Thoracic aorta (tissue), 2 donors: ENCODE measurements around the gene MSTO1. TPM values are rescaled to one million over a fixed set of nuclear protein-coding genes. Genes with fewer than 3 reads are reported as not detected.
"Not testable (repeated sequence)": the region's sequence is repeated elsewhere in the genome, so short reads cannot be mapped to it uniquely, and the experiment has no call there.

ENCODE experiments used
- ATAC-seq: fragments of 150-250 bp; one replicate; pipeline ENCODE4 v1.8.0; 2017; ENCODE audit warnings: low read depth; ENCODE audit not compliant: insufficient number of reproducible peaks, low FRiP score
- DNase-seq: peaks from one replicate; pipeline ENCODE4 v3.0.0-alpha.2; 2020; ENCODE audit warnings: low spot score
- H3K27ac ChIP-seq, 2 donors: fragments of 200-600 bp; sonication (generic); 1 replicate in 1 of 2; 2 replicates in 1 of 2; pipeline ENCODE4 v1.5.1; 2016; ENCODE audit warnings: mild to moderate bottlenecking in 2 of 2, moderate library complexity in 2 of 2
- H3K27me3 ChIP-seq: fragments of 200-600 bp; sonication (generic); replicated peaks from 2 replicates; pipeline ENCODE4 v1.6.0; 2016; ENCODE audit warnings: mild to moderate bottlenecking; ENCODE audit not compliant: insufficient read depth
- H3K36me3 ChIP-seq: fragments of 200-600 bp; sonication (generic); one replicate; pipeline ENCODE4 v1.5.1; 2016
- H3K4me1 ChIP-seq, 2 donors: fragments of 200-600 bp; sonication (generic); 1 replicate in 1 of 2; 2 replicates in 1 of 2; pipeline versions ENCODE4 v1.5.1 to v1.6.0; 2016; ENCODE audit warnings: low read depth in 2 of 2, mild to moderate bottlenecking in 1 of 2; ENCODE audit not compliant: control insufficient read depth in 1 of 2
- H3K4me3 ChIP-seq: fragments of 200-600 bp; sonication (generic); 2 replicates; pipeline ENCODE4 v1.5.1; 2016; ENCODE audit warnings: mild to moderate bottlenecking
- H3K9me3 ChIP-seq: fragments of 200-600 bp; sonication (generic); 2 replicates; pipeline ENCODE4 v1.5.1; 2016
- CTCF ChIP-seq: fragments of 200-600 bp; sonication (generic); IDR thresholded peaks from one replicate; pipeline ENCODE4 v1.5.1; 2019; ENCODE audit warnings: antibody characterized with exemption
- total RNA-seq, 2 donors: library from RNA; depleted of rRNA; stranded (reverse); fragments of >200 nt; gene quantifications; one replicate each; pipeline versions ENCODE4 v1.1.0 to v1.2.3, GENCODE V29; 2016

MSTO1 gene
- total RNA-seq, 2 donors from 2014 or later: 15.0 to 25.7 TPM

- H3K27ac ChIP-seq: no peak overlapping the region
- H3K9me3 ChIP-seq: no peaks in the 10 kb centered on the region
- H3K27me3 ChIP-seq: no peaks in the 10 kb centered on the region
- no peak for DNase-seq
- no peaks in the 10 kb centered on the region for H3K4me1 ChIP-seq
- no peak for TF ChIP-seq CTCF
- no peaks in the 10 kb centered on the region for H3K36me3 ChIP-seq
- H3K4me3 ChIP-seq: no peak overlapping the region
- no peak for ATAC-seq
These were observed 12.2 kb downstream of the MSTO1 start for GRCh38 chr1:155622191-155622590.

GRCh38 chr1:155623357-155623756, 13.3 kb downstream of the MSTO1 start:
- no peak overlapping the region for H3K4me3 ChIP-seq
- ATAC-seq (no peak), DNase-seq (no peak)
- no peaks in the 10 kb centered on the region for H3K4me1 ChIP-seq
- no peaks in the 10 kb centered on the region for H3K27me3 ChIP-seq
- no peaks in the 10 kb centered on the region for H3K36me3 ChIP-seq
- no peaks in the 10 kb centered on the region for H3K9me3 ChIP-seq
- no peak for TF ChIP-seq CTCF
- H3K27ac ChIP-seq: no peak overlapping the region

GRCh38 chr1:155626428-155626827, 16.4 kb downstream of the MSTO1 start:
- not testable (repeated sequence) for ATAC-seq, H3K4me3 ChIP-seq, H3K27ac ChIP-seq, H3K36me3 ChIP-seq, H3K9me3 ChIP-seq, H3K4me1 ChIP-seq, H3K27me3 ChIP-seq, DNase-seq

- Histone ChIP-seq H3K9me3 (no peaks in the 10 kb centered on the region), H3K27ac (no peak overlapping the region), H3K4me3 (no peak overlapping the region), H3K36me3 (no peaks in the 10 kb centered on the region), H3K4me1 (no peaks in the 10 kb centered on the region), H3K27me3 (no peaks in the 10 kb centered on the region)
- no peak for TF ChIP-seq CTCF
- ATAC-seq (no peak), DNase-seq (no peak)
These were observed 26.6 kb downstream of the MSTO1 start for GRCh38 chr1:155636397-155637153.

GRCh38 chr1:155640367-155640766, 30.3 kb downstream of the MSTO1 start:
- peaks cover 1 to 11% of the 10 kb centered on the region in 2 donors for H3K4me1 ChIP-seq
- no peak overlapping the region for H3K27ac ChIP-seq
- ATAC-seq (no peak), DNase-seq (no peak)
- no peak overlapping the region for H3K4me3 ChIP-seq
- H3K36me3 ChIP-seq: no peaks in the 10 kb centered on the region
- H3K9me3 ChIP-seq: peaks cover 5% of the 10 kb centered on the region
- TF ChIP-seq CTCF: no peak
- no peaks in the 10 kb centered on the region for H3K27me3 ChIP-seq

- not testable (repeated sequence) for H3K9me3 ChIP-seq, H3K27ac ChIP-seq, ATAC-seq, DNase-seq, H3K36me3 ChIP-seq, H3K27me3 ChIP-seq, H3K4me3 ChIP-seq
- H3K4me1 ChIP-seq: peaks cover 11 to 29% of the 10 kb centered on the region in 2 donors
These were observed 32.7 kb downstream of the MSTO1 start for GRCh38 chr1:155642559-155643180.
